GM21423 (cell line): ENCODE results near the gene SLCO4A1.

Source experiments
- ATAC-seq: cut with Tn5 transposase; IDR thresholded peaks from one replicate; pipeline ENCODE4 v1.9.1; 2021; ENCODE audit warnings: mild to moderate bottlenecking, moderate library complexity; ENCODE audit not compliant: unreplicated experiment

The SLCO4A1 gene

DNA sequence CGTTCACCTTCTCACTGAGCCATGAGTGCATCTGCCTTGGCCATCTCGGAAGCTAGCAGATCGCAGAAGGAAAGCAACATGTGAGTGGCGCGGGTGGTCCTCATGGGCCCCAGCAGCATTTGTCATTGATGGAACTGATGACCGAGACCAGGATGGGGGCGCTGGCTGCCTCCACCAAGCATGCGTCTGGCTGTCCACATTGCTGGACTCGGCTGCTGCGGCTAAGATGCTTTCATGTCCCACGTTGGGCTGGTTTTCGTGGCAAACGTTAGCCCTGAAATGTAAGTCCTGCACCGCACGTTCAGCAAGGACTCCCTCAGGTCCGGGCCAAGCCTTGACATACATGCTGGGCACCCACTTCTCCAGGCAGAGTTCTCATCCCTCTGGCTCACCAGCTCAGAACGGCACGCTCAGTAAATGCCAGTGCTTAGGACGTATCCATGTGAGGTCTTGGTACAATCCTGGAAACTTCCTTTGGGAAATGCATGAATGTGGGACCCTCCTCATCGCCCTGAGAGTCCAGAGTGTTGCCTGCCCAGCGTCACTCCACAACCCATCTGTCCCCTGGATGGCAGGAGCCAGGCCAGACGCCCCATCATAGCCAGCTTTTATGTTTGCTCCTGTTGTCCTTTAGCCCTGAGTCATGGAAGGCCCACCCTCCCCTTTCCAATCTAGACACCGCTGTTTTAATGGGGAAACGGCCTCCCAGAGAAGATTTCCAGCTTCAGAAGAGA is 8.4 kb downstream of the SLCO4A1 start:
- ATAC-seq = no peak

- ATAC-seq = peak; percentile 60
Observed at GRCh38 chr20:62651285-62652021, 9.2 kb downstream of the SLCO4A1 start.

GRCh38 chr20:62652041-62652893 is 10.0 kb downstream of the SLCO4A1 start:
- ATAC-seq = peak; percentile 40

- ATAC-seq = no peak
Observed at GRCh38 chr20:62652894-62653305, 10.6 kb downstream of the SLCO4A1 start.

GRCh38 chr20:62653373-62653772 is 11.1 kb downstream of the SLCO4A1 start:
- ATAC-seq = no peak

DNA sequence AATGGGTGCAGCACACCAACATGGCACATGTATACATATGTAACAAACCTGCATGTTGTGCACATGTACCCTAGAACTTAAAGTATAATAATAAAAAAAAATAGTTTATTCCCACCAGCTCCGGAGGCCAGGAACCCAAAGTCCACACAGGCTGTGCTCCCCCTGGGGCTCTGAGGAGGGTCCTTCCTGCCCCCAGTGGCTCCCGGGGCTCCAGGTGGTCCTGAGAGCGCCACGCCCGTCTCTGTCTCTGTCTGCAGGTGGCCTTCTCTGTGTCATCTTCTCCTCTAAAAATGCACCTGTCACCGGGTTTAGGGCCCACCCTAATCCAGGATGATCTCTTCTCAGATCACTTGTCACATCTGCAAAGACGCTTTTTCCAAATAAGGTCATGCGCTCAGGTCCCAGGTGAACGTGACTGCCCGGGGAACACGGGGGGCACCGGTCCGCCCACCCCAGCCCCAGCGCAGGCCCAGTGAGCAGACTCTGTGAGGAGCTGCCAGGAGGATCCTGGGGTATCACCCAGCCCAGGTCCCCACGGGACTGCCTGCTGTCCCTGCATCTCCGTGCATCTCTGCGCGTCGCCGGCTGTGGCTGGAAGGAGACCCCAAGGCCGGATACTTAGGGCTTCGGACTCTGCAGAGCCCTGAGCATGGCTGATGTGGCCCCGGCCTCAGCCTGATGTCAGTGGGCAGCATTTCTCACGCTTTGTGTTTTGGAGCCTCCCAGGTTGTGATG is 11.8 kb downstream of the SLCO4A1 start:
- no peak for ATAC-seq

DNA sequence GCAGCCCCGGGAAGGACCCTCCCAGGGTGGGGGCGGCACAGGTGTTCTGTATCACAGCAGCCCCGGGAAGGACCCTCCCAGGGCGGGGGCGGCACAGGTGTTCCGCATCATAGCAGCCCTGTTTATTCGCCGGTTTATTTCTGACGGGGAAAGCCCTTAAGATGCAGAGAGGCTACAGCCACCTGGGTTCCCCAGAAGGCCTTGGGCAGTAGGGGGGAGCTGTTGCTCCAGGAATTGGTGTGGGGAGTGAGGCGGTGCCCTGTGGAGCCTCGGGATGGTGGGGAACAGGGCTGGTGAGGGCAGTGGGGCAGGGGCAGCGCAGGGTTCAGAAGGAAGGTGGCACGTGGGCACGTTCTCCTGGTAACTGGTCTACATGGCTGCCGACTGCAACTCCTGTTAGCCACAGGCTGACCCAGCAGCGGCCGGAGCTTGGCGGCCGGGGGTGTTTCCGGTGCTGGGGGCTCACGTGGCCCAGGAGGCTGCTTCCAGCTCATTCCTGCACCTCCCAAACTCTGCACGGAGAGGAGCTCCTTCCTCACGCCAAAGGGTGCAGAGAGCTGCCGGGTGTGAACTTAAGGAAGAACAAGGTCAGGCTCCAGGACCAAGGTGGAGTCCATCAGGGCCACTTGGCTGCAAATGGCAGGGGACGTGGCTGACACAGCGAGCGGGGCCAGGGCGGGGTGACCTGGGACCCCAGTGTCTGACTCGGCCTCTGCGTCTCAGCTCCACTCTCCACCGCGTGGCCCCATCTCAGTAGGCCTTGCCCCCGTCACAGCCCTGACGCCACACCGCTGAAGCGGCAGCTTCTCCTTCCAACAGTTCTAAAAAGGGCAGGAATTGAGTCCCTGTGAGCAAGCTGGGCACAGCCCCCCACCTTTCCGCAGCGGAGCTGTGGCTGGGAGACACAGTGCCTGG is 13.2 kb downstream of the SLCO4A1 start:
- no peak for ATAC-seq

DNA sequence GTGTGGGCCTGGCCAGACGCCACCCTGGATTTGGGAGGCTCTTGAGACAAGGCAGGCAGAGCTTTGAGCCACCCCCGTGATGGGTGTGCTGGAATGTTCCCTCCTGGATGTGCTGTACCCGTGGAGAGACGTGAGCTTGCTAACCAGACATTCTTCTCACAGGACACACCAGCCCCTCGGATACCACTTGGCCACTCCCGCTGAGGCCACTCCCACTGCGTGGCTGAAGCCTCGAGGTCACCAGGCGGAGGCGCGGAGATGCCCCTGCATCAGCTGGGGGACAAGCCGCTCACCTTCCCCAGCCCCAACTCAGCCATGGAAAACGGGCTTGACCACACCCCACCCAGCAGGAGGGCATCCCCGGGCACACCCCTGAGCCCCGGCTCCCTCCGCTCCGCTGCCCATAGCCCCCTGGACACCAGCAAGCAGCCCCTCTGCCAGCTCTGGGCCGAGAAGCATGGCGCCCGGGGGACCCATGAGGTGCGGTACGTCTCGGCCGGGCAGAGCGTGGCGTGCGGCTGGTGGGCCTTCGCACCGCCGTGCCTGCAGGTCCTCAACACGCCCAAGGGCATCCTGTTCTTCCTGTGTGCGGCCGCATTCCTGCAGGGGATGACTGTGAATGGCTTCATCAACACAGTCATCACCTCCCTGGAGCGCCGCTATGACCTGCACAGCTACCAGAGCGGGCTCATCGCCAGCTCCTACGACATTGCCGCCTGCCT is 14.1 kb downstream of the SLCO4A1 start:
- ATAC-seq = no peak

DNA sequence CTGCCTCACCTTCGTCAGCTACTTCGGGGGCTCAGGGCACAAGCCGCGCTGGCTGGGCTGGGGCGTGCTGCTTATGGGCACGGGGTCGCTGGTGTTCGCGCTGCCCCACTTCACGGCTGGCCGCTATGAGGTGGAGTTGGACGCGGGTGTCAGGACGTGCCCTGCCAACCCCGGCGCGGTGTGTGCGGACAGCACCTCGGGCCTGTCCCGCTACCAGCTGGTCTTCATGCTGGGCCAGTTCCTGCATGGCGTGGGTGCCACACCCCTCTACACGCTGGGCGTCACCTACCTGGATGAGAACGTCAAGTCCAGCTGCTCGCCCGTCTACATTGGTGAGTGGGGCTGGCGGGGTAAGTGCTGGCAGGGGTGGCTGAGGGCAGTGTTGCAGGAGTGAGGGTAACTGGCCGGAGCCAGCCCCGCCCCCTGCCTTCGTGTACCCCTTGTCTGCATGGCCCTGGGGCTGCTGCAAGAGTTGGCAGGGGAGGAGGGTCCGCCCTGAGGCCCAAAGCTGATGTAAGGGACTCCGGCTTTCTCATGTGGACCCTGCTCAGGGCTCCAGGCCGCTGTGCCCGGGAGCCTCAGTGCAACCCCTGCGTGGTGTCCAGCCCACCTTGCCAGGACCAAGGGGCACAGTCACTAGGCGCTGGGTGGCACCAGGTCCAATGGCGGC is 14.8 kb downstream of the SLCO4A1 start:
- ATAC-seq = no peak

- ATAC-seq = no peak
Observed at GRCh38 chr20:62657589-62657942, 15.3 kb downstream of the SLCO4A1 start.

DNA sequence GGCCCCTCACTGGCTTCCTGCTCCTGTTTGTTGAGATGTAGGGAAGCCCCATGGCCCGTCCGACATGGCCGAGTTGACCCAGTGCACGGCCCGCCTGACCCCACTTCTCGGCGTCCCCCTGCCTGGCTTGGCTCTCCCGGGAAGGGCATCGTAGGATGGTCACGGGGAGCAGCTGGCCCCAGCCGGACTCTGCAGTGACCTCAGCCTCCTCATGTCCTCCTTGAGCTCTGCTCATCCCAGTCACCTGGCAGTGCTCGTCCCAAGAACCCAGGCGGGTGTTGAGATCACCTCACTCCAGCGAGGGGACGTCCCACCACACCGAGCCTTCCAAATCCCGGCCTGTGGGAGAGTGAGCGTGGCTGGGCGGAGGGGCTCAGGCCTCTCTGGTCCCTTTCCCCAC is 15.7 kb downstream of the SLCO4A1 start:
- no peak for ATAC-seq

DNA sequence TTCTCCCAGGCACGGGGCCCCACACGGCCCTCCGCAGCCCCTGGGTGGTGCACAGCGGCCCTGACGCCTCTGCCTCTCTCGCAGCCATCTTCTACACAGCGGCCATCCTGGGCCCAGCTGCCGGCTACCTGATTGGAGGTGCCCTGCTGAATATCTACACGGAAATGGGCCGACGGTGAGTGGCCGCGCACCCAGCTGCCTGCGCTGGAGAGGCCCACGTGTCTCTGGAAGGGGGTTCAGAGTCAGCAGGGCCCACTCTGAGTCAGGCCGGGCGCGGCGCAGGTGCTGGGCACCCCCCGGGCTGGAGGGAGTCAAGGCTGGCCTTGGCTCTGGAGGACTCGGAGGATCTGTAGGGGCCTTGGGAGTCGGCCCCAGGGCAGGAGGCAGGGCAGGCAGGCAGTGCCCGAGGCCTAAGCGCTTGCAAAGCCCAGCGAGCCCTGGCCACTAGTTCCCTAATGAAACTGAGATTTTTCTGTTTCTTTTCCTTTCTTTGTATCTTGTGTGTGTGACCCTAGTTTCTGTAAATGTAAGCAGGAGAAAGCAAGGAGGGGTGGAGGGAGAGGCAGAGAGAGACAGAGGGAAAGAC is 16.4 kb downstream of the SLCO4A1 start:
- ATAC-seq = no peak

DNA sequence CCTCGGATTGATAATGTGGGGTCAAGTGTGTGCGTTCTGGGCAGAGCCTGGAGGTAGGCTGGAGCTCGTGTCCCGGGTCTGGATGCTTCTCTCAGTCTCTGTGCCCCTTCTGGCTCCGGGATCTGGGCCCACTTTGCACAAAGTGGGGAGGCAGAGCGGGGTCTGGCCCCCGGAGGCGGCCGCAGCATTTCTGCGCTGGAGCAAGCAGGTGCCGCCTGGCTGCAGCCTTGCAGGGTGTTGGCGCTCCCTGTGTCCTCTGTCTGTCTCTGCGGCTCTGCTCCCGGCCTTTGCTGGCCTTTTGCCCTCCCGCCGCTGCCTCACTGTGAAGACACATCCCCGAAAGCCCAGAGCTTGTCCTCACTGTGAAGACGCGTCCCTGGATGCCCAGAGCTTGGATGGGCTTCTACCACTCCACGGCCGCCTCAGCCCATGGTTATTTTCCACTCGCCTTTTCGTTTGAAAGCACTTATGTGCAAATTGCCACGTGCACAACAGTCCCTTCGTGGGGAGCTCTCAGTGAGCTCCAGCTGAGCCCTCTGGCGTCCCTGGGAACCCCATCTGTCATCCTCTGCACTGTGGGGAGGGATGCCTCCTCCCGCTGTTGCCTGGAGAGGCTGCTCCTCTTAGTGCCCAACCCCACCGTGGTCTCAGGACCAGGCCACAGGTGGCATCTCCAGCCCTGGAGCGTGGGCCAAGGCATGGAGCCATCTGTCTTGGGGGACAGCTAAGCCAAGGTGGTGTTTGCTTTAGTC is 17.4 kb downstream of the SLCO4A1 start:
- ATAC-seq = no peak

GRCh38 chr20:62660240-62660615 is 17.9 kb downstream of the SLCO4A1 start:
- no peak for ATAC-seq

- no peak for ATAC-seq
Observed at GRCh38 chr20:62660768-62661167, 18.5 kb downstream of the SLCO4A1 start.

DNA sequence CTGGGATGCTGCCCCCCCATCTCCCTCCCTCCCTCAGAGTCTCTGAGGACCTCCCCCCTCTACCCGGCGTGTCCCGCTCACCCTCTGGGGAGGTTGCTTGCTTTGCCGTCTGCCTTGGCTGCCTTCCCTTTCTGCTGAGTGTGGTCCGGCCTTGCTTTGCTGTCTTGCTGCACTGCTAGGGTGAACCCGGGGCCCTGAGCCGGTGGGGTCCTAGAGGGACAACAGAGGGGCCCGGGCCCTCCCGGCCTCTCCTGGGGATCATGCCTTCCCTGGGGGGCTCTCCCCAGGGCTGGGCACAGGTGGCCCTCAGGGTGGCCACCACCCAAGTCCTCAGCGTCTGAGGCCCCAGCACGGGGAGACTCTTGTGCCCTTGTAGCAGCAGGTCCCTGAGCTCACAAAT is 19.3 kb downstream of the SLCO4A1 start:
- no peak for ATAC-seq

DNA sequence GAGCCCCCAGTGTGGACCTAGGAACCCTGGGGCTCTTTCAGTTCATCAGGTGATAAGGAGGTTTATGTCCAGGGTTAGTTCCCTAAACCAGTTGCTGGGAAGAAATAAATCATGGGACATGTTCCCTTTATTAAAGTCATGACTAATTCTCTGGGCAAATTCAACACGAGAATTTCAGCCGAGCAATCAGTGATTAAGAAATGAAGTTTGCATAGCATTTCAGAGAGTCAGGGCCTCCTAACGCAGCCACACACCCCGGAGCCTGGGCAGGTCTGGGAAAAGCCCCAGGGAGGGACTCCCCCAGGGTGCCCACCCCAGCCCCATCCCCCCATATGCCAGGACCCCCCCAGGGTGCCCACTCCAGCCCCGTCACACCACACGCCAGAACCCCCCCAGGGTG is 20.1 kb downstream of the SLCO4A1 start:
- no peak for ATAC-seq
